ENCODE results near the gene DAO.

Gene DAO

GRCh38 chr12:108910336-108910735 is 30.4 kb downstream of the DAO start:
- no peak for DNase-seq (ENCODE audit: extremely low spot score)
- ChIA-PET POLR2A (no interaction called here), CTCF (interaction anchor here (0.8 to 1.6 kb wide), 4 partner anchors 9 to 293 kb away, joined by 3 read pairs; no protein-coding TSS in a partner anchor)
- no peak for TF ChIP-seq CTCF (IDR thresholded peaks at IDR 0.05; ENCODE audit: control extremely low read depth, extremely low read depth, low read depth, missing control alignments)

GRCh38 chr12:108911915-108912314 is 32.0 kb downstream of the DAO start:
- DNase-seq (ENCODE audit: extremely low spot score), result no peak
- POLR2A ChIA-PET, result no interaction called here
- CTCF ChIA-PET, result no interaction called here
- no peak for TF ChIP-seq CTCF (IDR thresholded peaks at IDR 0.05; ENCODE audit: control extremely low read depth, extremely low read depth, low read depth, missing control alignments)

- no peak for TF ChIP-seq CTCF (IDR thresholded peaks at IDR 0.05; ENCODE audit: control extremely low read depth, extremely low read depth, low read depth, missing control alignments)
- POLR2A ChIA-PET, result no interaction called here
- CTCF ChIA-PET, result no interaction called here
These were observed 32.5 kb downstream of the DAO start for GRCh38 chr12:108912361-108912760.

GRCh38 chr12:108914121-108914531 is 34.2 kb downstream of the DAO start:
- DNase-seq (ENCODE audit: extremely low spot score), result no peak
- no peak for TF ChIP-seq CTCF (IDR thresholded peaks at IDR 0.05; ENCODE audit: control extremely low read depth, extremely low read depth, low read depth, missing control alignments)
- ChIA-PET POLR2A (interaction anchor here (0.8 kb wide), 1 partner anchor 16 kb away, joined by 5 read pairs; no protein-coding TSS in a partner anchor), CTCF (interaction anchor here (1.4 kb wide), 1 partner anchor 22 kb away, joined by 3 read pairs; no protein-coding TSS in a partner anchor)

More at GRCh38 chr12:108912361-108912760, 32.5 kb downstream of the DAO start:
- no peak for DNase-seq (ENCODE audit: extremely low spot score)

GRCh38 chr12:108915632-108916133 is 35.8 kb downstream of the DAO start:
- ChIA-PET POLR2A (no interaction called here), CTCF (no interaction called here)
- no peak for TF ChIP-seq CTCF (IDR thresholded peaks at IDR 0.05; ENCODE audit: control extremely low read depth, extremely low read depth, low read depth, missing control alignments)
- DNase-seq (ENCODE audit: extremely low spot score), result no peak

- no peak for DNase-seq (ENCODE audit: extremely low spot score)
- ChIA-PET CTCF (interaction anchor here (0.7 to 0.8 kb wide), 2 partner anchors 10 to 32 kb away, joined by 3 read pairs; no protein-coding TSS in a partner anchor), POLR2A (no interaction called here)
- TF ChIP-seq CTCF (IDR thresholded peaks at IDR 0.05; ENCODE audit: control extremely low read depth, extremely low read depth, low read depth, missing control alignments), result no peak
These were observed 36.4 kb downstream of the DAO start for GRCh38 chr12:108916336-108916735.
